Endothelial cell of umbilical vein (primary cell): ENCODE data around the gene DAB1. TPM values are rescaled to one million over a fixed set of nuclear protein-coding genes. Genes with fewer than 3 reads are reported as not detected.

ENCODE experiments used
- BruUV-seq: library from RNA; stranded (reverse); fragments of 400-500 nt; replicated peaks from 2 replicates; lab custom pipeline; 2021; lab: Mats Ljungman, UMichigan
- CTCF ChIA-PET: fragments of 300-600, 350-600 bp; sonication (Branson Sonifier 250); formaldehyde crosslinking; loops from one replicate; lab custom pipeline; 2021; ENCODE audit warnings: antibody characterized with exemption, inconsistent platforms; lab: Charles Lee
- POLR2A ChIA-PET: fragments of 300-600, 350-600 bp; sonication (Branson Sonifier 250); formaldehyde crosslinking; loops from one replicate; lab custom pipeline; 2021; ENCODE audit warnings: antibody characterized with exemption, inconsistent platforms; lab: Charles Lee
- DNase-seq: peaks from one replicate; pipeline ENCODE4 v3.0.0-alpha.2; 2011; ENCODE audit warnings: low read depth, low spot score
- FAIRE-seq: peaks from 2 replicates; lab custom pipeline; 2011; peaks lifted over from hg19 to GRCh38; lab: Jason Lieb, UNC
- H2AFZ ChIP-seq: 2 replicates; pipeline ENCODE4 v1.6.0; 2012; ENCODE audit warnings: low read depth, low read length, control low read depth, inconsistent platforms
- H3K27ac ChIP-seq: 2 replicates; pipeline ENCODE4 v1.5.1; 2011; ENCODE audit warnings: low read depth, mild to moderate bottlenecking, control low read depth, low read length, moderate library complexity; ENCODE audit not compliant: insufficient read depth
- H3K27me3 ChIP-seq, 2 experiments: 2 replicates each; pipeline versions ENCODE4 v1.6.0 to v1.6.1; 2011; ENCODE audit warnings: low read length in 2 of 2, mixed read lengths in 1 of 2; ENCODE audit not compliant: control insufficient read depth in 2 of 2, insufficient read depth in 2 of 2
- H3K36me3 ChIP-seq, 2 experiments: 2 replicates in 1 of 2; 3 replicates in 1 of 2; pipeline ENCODE4 v1.5.1; 2011; ENCODE audit warnings: low read length in 2 of 2, mild to moderate bottlenecking in 1 of 2, moderate library complexity in 1 of 2; ENCODE audit not compliant: control insufficient read depth in 2 of 2, insufficient read depth in 2 of 2; ENCODE audit errors: extremely low read depth in 1 of 2
- H3K4me1 ChIP-seq: 3 replicates; pipeline ENCODE4 v1.5.1; 2011; ENCODE audit warnings: mild to moderate bottlenecking, low read length; ENCODE audit not compliant: control insufficient read depth, insufficient read depth; ENCODE audit errors: extremely low read depth
- H3K4me2 ChIP-seq: 2 replicates; pipeline ENCODE4 v1.6.1; 2011; ENCODE audit warnings: low read length, control low read depth, mixed read lengths; ENCODE audit not compliant: insufficient read depth
- H3K4me3 ChIP-seq, 3 experiments: fragments of 200-600 bp in 1 of 3; sonication (generic), shearing (Covaris generic) in 1 of 3; replicated peaks in 1 of 3; 2 replicates each; pipeline ENCODE4 v1.5.1; 2011 to 2016; ENCODE audit warnings: control low read depth in 3 of 3, low read length in 3 of 3, mild to moderate bottlenecking in 2 of 3, inconsistent platforms in 1 of 3, low read depth in 1 of 3, moderate library complexity in 1 of 3; ENCODE audit not compliant: insufficient read depth in 1 of 3
- H3K79me2 ChIP-seq: 2 replicates; pipeline ENCODE4 v1.6.0; 2012; ENCODE audit warnings: low read length, inconsistent platforms; ENCODE audit not compliant: control insufficient read depth, insufficient read depth
- H3K9ac ChIP-seq: replicated peaks from 2 replicates; pipeline ENCODE3; 2011; ENCODE audit warnings: low read length, control low read depth; ENCODE audit not compliant: insufficient read depth; ENCODE audit errors: extremely low read depth
- H3K9me1 ChIP-seq: replicated peaks from 3 replicates; pipeline ENCODE4 v1.6.0; 2011; ENCODE audit warnings: mild to moderate bottlenecking, low read length; ENCODE audit not compliant: control insufficient read depth, insufficient read depth; ENCODE audit errors: extremely low read depth
- H3K9me3 ChIP-seq: replicated peaks from 2 replicates; pipeline ENCODE4 v1.5.1; 2012; ENCODE audit warnings: low read length, inconsistent platforms; ENCODE audit not compliant: control insufficient read depth, insufficient read depth
- H4K20me1 ChIP-seq: replicated peaks from 2 replicates; pipeline ENCODE3; 2011; ENCODE audit warnings: mild to moderate bottlenecking, low read length; ENCODE audit not compliant: control insufficient read depth, insufficient read depth; ENCODE audit errors: extremely low read depth
- EZH2 ChIP-seq: IDR thresholded peaks from 2 replicates; pipeline ENCODE4 v1.6.1; 2012; ENCODE audit warnings: borderline replicate concordance, low read depth, mild to moderate bottlenecking, moderate library complexity, low read length, inconsistent platforms; ENCODE audit not compliant: severe bottlenecking
- FOS ChIP-seq: IDR thresholded peaks from 2 replicates; pipeline ENCODE4 v1.6.1; 2011; ENCODE audit warnings: mild to moderate bottlenecking, low read length, moderate library complexity, borderline replicate concordance; ENCODE audit not compliant: insufficient read depth
- GATA2 ChIP-seq: IDR thresholded peaks from 2 replicates; pipeline ENCODE4 v1.7.0; 2011; ENCODE audit warnings: low read depth, mild to moderate bottlenecking, moderate library complexity, mixed read lengths, low read length; ENCODE audit not compliant: insufficient read length, insufficient read depth
- JUN ChIP-seq: IDR thresholded peaks from 2 replicates; pipeline ENCODE4 v1.6.1; 2011; ENCODE audit warnings: borderline replicate concordance, low read depth; ENCODE audit not compliant: insufficient read length, insufficient read depth
- MYC ChIP-seq: IDR thresholded peaks from one replicate; pipeline ENCODE4 v1.6.1; 2011; ENCODE audit warnings: mild to moderate bottlenecking, low read depth, low read length
- POLR2A ChIP-seq: IDR thresholded peaks from 2 replicates; pipeline ENCODE4 v1.6.1; 2012; ENCODE audit warnings: low read depth, mild to moderate bottlenecking, control low read depth, low read length
- POLR2AphosphoS5 ChIP-seq: IDR thresholded peaks from 2 replicates; pipeline ENCODE4 v1.6.1; 2012; ENCODE audit warnings: low read depth, mild to moderate bottlenecking, control low read depth, low read length, moderate library complexity; ENCODE audit not compliant: insufficient read depth
- dilution Hi-C: fragments of 300-500 bp; cut with MboI; formaldehyde crosslinking; loops from one replicate; pipeline ENCODE4 v1.15.0; 2019; ENCODE audit warnings: low sequenced_read_pairs; ENCODE audit not compliant: extremely low pct_ligation_motif_present
- intact Hi-C: fragments of 100-400 bp; cut with micrococcal nuclease; formaldehyde crosslinking; loops from one replicate; pipeline ENCODE4 v1.10.0; 2022
- polyA plus RNA-seq, 4 experiments: library from polyadenylated mRNA; depleted of rRNA in 3 of 4; stranded (reverse) in 3 of 4; unstranded in 1 of 4; fragments of >200 nt; gene quantifications; 2 replicates each; pipeline versions ENCODE4 v1.2.1 to v1.2.3, GENCODE V29; 2011 to 2012; ENCODE audit warnings: missing spikeins in 1 of 4
- total RNA-seq: library from RNA; stranded (reverse); gene quantifications from 2 replicates; pipeline ENCODE4 v1.2.3, GENCODE V29; 2021
- TF ChIP-seq, protein P1 (sequence below): IDR thresholded peaks from 2 replicates; pipeline ENCODE4 v1.6.1; 2011; ENCODE audit not compliant: insufficient read depth, insufficient read length
- TF ChIP-seq, protein P2 (sequence below), 2 donors: IDR thresholded peaks; 1 replicate in 1 of 2; 2 replicates in 1 of 2; pipeline ENCODE4 v1.5.1; 2011; ENCODE audit warnings: low read length in 2 of 2, mild to moderate bottlenecking in 2 of 2, moderate library complexity in 2 of 2, control low read depth in 1 of 2, inconsistent platforms in 1 of 2, low read depth in 1 of 2; ENCODE audit not compliant: insufficient read depth in 1 of 2; ENCODE audit errors: extremely low read depth in 1 of 2

Gene DAB1
- total and polyA plus RNA-seq, 2 donors (not counting 3 experiments of a cell fraction or from before 2014, with no cell fraction given), result not detected

DNA sequence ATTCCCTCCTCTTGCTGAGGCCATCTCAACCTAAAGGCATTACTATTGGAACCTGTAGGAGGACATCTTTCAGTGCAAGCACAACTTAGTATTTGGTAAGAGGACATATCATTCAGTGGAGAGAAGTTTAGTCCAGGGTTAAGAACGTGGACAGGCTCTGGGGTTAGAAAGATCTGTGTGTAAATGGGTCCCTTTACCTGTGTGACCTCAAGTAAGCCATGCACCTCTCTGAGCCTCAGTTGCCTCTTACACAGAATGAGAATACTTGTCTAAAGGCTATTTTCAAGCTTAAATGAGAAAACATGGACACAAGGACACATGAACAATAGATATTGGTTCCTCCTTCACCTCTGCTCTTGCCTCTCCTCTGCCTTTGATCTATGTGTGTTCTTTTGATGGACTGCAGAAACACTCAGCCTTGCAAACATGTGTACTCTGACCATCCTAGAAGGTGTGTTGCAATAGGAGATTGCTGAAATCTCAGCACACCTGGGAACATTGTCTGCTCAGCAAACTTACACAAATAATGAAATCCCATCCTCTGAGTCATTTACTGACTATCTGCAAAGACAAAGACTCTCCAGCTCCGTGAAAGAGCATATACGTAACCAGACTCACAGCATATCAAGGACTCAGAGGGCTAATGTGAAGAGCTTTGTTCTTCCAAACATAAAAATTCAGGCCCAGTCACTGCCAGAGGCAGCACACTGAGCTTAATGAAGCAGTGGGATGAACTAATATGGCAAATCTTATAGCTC lies 143.8 kb downstream of the DAB1 start:
- TF ChIP-seq MYC, result no peak
- TF ChIP-seq POLR2A, result no peak
- TF ChIP-seq EZH2, result no peak
- TF ChIP-seq, protein P1, sequence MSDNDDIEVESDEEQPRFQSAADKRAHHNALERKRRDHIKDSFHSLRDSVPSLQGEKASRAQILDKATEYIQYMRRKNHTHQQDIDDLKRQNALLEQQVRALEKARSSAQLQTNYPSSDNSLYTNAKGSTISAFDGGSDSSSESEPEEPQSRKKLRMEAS, result no peak
- TF ChIP-seq GATA2, result no peak
- TF ChIP-seq JUN, result no peak
- TF ChIP-seq POLR2AphosphoS5, result no peak
- TF ChIP-seq, protein P2, sequence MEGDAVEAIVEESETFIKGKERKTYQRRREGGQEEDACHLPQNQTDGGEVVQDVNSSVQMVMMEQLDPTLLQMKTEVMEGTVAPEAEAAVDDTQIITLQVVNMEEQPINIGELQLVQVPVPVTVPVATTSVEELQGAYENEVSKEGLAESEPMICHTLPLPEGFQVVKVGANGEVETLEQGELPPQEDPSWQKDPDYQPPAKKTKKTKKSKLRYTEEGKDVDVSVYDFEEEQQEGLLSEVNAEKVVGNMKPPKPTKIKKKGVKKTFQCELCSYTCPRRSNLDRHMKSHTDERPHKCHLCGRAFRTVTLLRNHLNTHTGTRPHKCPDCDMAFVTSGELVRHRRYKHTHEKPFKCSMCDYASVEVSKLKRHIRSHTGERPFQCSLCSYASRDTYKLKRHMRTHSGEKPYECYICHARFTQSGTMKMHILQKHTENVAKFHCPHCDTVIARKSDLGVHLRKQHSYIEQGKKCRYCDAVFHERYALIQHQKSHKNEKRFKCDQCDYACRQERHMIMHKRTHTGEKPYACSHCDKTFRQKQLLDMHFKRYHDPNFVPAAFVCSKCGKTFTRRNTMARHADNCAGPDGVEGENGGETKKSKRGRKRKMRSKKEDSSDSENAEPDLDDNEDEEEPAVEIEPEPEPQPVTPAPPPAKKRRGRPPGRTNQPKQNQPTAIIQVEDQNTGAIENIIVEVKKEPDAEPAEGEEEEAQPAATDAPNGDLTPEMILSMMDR (IDR thresholded peaks at IDR 0.05; ENCODE audit: extremely low read depth in 1 of 2, insufficient read depth in 1 of 2, low read depth in 1 of 2, low read length in 2 of 2), result no peak
- TF ChIP-seq FOS, result no peak
- no peaks in the 10 kb centered on the region for H4K20me1 ChIP-seq
- no peak for DNase-seq
- no peak overlapping the region for H3K4me2 ChIP-seq
- dilution Hi-C loops (no loop called here), intact Hi-C loops (no loop called here)
- no peaks in the 10 kb centered on the region for H3K36me3 ChIP-seq
- no peak overlapping the region for H3K4me3 ChIP-seq
- no peaks in the 10 kb centered on the region for H3K9me3 ChIP-seq
- no peaks in the 10 kb centered on the region for H3K9me1 ChIP-seq
- no TSS peak for BruUV-seq
- no peak for FAIRE-seq
- no peak overlapping the region for H3K9ac ChIP-seq
- no peaks in the 10 kb centered on the region for H3K27me3 ChIP-seq
- H3K79me2 ChIP-seq, result no peaks in the 10 kb centered on the region
- H3K27ac ChIP-seq, result no peak overlapping the region
- no peaks in the 10 kb centered on the region for H3K4me1 ChIP-seq
- CTCF ChIA-PET, result no interaction called here
- no peak overlapping the region for H2AFZ ChIP-seq
- POLR2A ChIA-PET, result no interaction called here
